ENCODE results near the gene SLC35G3. TPM values are rescaled to one million over a fixed set of nuclear protein-coding genes. Genes with fewer than 3 reads are reported as not detected.

SLC35G3 gene
- total RNA-seq, 6 experiments from 2014 or later = not detected

- no peaks in the 10 kb centered on the region for H3K36me3 ChIP-seq
- intact Hi-C loops (cut with DNase I) = no loop called here
- no peak for DNase-seq
- TF ChIP-seq, protein P1, sequence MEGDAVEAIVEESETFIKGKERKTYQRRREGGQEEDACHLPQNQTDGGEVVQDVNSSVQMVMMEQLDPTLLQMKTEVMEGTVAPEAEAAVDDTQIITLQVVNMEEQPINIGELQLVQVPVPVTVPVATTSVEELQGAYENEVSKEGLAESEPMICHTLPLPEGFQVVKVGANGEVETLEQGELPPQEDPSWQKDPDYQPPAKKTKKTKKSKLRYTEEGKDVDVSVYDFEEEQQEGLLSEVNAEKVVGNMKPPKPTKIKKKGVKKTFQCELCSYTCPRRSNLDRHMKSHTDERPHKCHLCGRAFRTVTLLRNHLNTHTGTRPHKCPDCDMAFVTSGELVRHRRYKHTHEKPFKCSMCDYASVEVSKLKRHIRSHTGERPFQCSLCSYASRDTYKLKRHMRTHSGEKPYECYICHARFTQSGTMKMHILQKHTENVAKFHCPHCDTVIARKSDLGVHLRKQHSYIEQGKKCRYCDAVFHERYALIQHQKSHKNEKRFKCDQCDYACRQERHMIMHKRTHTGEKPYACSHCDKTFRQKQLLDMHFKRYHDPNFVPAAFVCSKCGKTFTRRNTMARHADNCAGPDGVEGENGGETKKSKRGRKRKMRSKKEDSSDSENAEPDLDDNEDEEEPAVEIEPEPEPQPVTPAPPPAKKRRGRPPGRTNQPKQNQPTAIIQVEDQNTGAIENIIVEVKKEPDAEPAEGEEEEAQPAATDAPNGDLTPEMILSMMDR (IDR thresholded peaks at IDR 0.05) = no peak
- no peak for TF ChIP-seq POLR2A (IDR thresholded peaks at IDR 0.05)
- H3K9me3 ChIP-seq = no peaks in the 10 kb centered on the region
- no peak overlapping the region for H3K4me3 ChIP-seq
- 38% methylated on average over 1 of the region's 1 CpG for WGBS (ENCODE audit: insufficient coverage, low coverage, low lambda C conversion rate, missing lambda C conversion rate)
- ATAC-seq = no peak
- H3K27me3 ChIP-seq = no peaks in the 10 kb centered on the region
- H3K4me1 ChIP-seq = no peaks in the 10 kb centered on the region
- H3K27ac ChIP-seq = no peak overlapping the region
These were observed 30.2 kb upstream of the SLC35G3 start for GRCh38 chr17:35224436-35224835.

DNA sequence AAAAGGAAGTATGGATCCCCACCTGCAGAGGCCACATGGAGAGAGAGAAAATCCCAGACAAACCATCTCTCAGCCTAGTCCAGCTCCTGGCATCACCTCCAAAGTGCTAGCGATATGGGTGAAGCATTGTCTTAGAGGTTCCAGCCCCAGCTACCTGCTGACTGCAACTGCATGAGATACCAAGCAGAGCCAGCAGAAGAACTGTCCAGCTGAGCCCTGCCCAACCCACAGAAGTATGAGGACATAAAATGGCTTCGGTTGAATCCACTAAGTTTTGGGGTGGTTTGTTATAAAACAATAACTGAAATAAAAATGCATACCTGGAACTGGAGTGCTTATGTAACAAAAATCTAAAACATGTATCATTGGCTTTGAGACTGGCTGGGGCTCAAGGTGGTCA lies 28.3 kb upstream of the SLC35G3 start:
- H3K36me3 ChIP-seq = no peaks in the 10 kb centered on the region
- DNase-seq (no peak), ATAC-seq (no peak)
- no peaks in the 10 kb centered on the region for H3K27me3 ChIP-seq
- 94% methylated on average over 2 of the region's 2 CpGs for WGBS (ENCODE audit: insufficient coverage, low coverage, low lambda C conversion rate, missing lambda C conversion rate)
- no peaks in the 10 kb centered on the region for H3K9me3 ChIP-seq
- no peaks in the 10 kb centered on the region for H3K4me1 ChIP-seq
- no peak overlapping the region for H3K4me3 ChIP-seq
- TF ChIP-seq, protein P1 (IDR thresholded peaks at IDR 0.05) = no peak
- no peak for TF ChIP-seq POLR2A (IDR thresholded peaks at IDR 0.05)
- intact Hi-C loops (cut with DNase I) = no loop called here
- no peak overlapping the region for H3K27ac ChIP-seq

GRCh38 chr17:35218915-35219314 lies 24.7 kb upstream of the SLC35G3 start:
- no peak for TF ChIP-seq POLR2A (IDR thresholded peaks at IDR 0.05)
- TF ChIP-seq, protein P1 (IDR thresholded peaks at IDR 0.05) = no peak
- WGBS (ENCODE audit: insufficient coverage, low coverage, low lambda C conversion rate, missing lambda C conversion rate) = 58% methylated on average over 2 of the region's 2 CpGs
- intact Hi-C loops (cut with DNase I) = no loop called here
- no peaks in the 10 kb centered on the region for H3K9me3 ChIP-seq
- no peak overlapping the region for H3K4me3 ChIP-seq
- no peaks in the 10 kb centered on the region for H3K27me3 ChIP-seq
- H3K4me1 ChIP-seq = no peaks in the 10 kb centered on the region
- ATAC-seq = peak; percentile 25 to 61 (median 42)
- no peak overlapping the region for H3K27ac ChIP-seq
- no peak for DNase-seq
- no peaks in the 10 kb centered on the region for H3K36me3 ChIP-seq

DNA sequence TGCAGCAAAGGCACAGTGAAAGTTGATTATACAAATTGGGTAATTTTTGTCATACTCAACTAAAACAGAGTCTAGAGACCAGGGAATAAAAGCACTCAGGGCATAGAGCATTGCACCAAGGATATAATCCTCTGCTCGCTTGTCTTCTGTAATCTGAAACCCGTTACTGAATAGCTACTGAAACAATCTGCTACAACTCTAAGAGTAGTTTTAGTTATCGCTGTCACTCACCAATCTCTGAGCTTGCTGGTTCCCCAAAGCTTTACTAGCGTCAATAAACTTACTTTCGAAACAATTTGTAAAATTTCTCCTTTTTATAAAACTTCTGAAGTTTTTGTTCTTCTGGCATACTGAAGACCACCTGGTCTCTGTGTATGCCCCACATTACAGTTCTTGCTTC lies 22.9 kb upstream of the SLC35G3 start:
- Histone ChIP-seq H3K36me3 (no peaks in the 10 kb centered on the region), H3K27ac (no peak overlapping the region), H3K4me3 (no peak overlapping the region), H3K9me3 (no peaks in the 10 kb centered on the region), H3K27me3 (no peaks in the 10 kb centered on the region), H3K4me1 (no peaks in the 10 kb centered on the region)
- 76% methylated on average over 5 of the region's 5 CpGs for WGBS (ENCODE audit: insufficient coverage, low coverage, low lambda C conversion rate, missing lambda C conversion rate)
- DNase-seq (no peak), ATAC-seq (no peak)
- intact Hi-C loops (cut with DNase I) = no loop called here
- no peak for TF ChIP-seq POLR2A (IDR thresholded peaks at IDR 0.05)
- TF ChIP-seq, protein P1 (IDR thresholded peaks at IDR 0.05) = no peak
